Lung (tissue), 12 donors: Measurements from ENCODE around the gene BBS1. TPM values are rescaled to one million over a fixed set of nuclear protein-coding genes. Genes with fewer than 3 reads are reported as not detected.

Experiments used
- ATAC-seq: fragments of 200-7000 bp; cut with Tn5 transposase; one replicate; pipeline ENCODE4 v1.9.1; 2020; ENCODE audit warnings: moderate number of reproducible peaks; ENCODE audit not compliant: insufficient read depth, low FRiP score
- DNase-seq, 3 donors: peaks; one replicate each; pipeline ENCODE4 v3.0.0-alpha.2; 2013 to 2017
- H3K27ac ChIP-seq, 2 donors: one replicate each; pipeline ENCODE4 v1.5.1; 2013; ENCODE audit warnings: mild to moderate bottlenecking in 2 of 2, moderate library complexity in 2 of 2, control low read depth in 1 of 2, inconsistent platforms in 1 of 2, low read depth in 1 of 2, low read length in 1 of 2
- H3K27me3 ChIP-seq, 3 donors: one replicate each; pipeline ENCODE4 v1.5.1; 2013; ENCODE audit warnings: low read length in 2 of 3; ENCODE audit not compliant: control insufficient read depth in 3 of 3, insufficient read depth in 3 of 3
- H3K36me3 ChIP-seq, 4 donors: one replicate each; pipeline ENCODE4 v1.5.1; 2013; ENCODE audit warnings: low read length in 4 of 4, mild to moderate bottlenecking in 1 of 4, moderate library complexity in 1 of 4; ENCODE audit not compliant: control insufficient read depth in 4 of 4, insufficient read depth in 4 of 4
- H3K4me1 ChIP-seq, 5 donors: one replicate each; pipeline ENCODE4 v1.5.1; 2013; ENCODE audit warnings: low read length in 5 of 5, mild to moderate bottlenecking in 2 of 5, moderate library complexity in 1 of 5; ENCODE audit not compliant: control insufficient read depth in 5 of 5, insufficient read depth in 5 of 5
- H3K4me3 ChIP-seq: one replicate; pipeline ENCODE4 v1.5.1; 2013; ENCODE audit warnings: mild to moderate bottlenecking, control low read depth, moderate library complexity
- H3K9ac ChIP-seq, 2 donors: one replicate each; pipeline ENCODE4 v1.5.1; 2013; ENCODE audit warnings: low read length in 2 of 2, control low read depth in 1 of 2; ENCODE audit not compliant: insufficient read depth in 1 of 2
- H3K9me3 ChIP-seq, 4 donors: one replicate each; pipeline ENCODE4 v1.5.1; 2013; ENCODE audit warnings: low read length in 3 of 4, mild to moderate bottlenecking in 1 of 4, moderate library complexity in 1 of 4; ENCODE audit not compliant: control insufficient read depth in 4 of 4, insufficient read depth in 3 of 4
- CTCF ChIP-seq: IDR thresholded peaks from 2 replicates; pipeline ENCODE4 v1.5.1; 2012; ENCODE audit warnings: mild to moderate bottlenecking; ENCODE audit errors: control extremely low read depth, extremely low read depth
- WGBS, 2 donors: extraction: QIAGEN DNeasy Blood & Tissue Kit; methylation state at CpG; one replicate each; pipeline ENCODE4 v1.1.7; 2013; 5-methylcytosine and 5-hydroxymethylcytosine counted together
- polyA plus RNA-seq, 2 donors: library from polyadenylated mRNA; stranded (reverse); fragments of 200-250 nt; gene quantifications; one replicate each; pipeline ENCODE4 v1.2.1, GENCODE V29; 2013
- total RNA-seq, 2 donors: library from RNA; depleted of rRNA in 1 of 2; stranded (reverse); fragments of >200 nt in 1 of 2; gene quantifications; one replicate each; pipeline ENCODE4 v1.2.1, GENCODE V29; 2014 to 2021
- donor health status: control.
- donor health status: control.
- donor health status: Bipolar disorder and iron deficiency.
- donor health status: healthy.
- donor health status: DM: yes; HTN: yes; CAD: no.

BBS1 gene
- total and polyA plus RNA-seq, 4 donors = 12.5 to 75.6 (median 29.3) TPM

DNA sequence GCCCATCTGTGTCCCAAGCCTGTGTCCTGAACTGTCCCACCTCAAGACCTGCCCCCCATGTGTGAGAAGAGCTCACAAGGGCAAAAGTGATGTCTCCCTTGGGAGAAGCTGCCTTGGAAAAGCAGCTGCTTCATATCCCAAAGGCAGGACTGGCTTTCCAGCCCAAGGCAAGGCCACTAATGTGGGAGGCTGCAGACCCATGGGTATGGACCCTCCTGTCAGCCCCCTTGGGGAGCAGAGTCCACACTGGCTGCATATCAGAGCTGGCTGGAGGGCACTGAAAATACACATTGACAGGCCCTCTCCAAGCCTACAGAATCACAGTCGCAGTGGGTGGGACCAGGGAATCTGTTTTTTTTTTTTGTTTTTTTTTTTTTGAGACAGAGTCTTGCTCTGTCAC is 41.0 kb upstream of the BBS1 start:
- Histone ChIP-seq H3K27me3 (no peaks in the 10 kb centered on the region), H3K4me3 (no peak overlapping the region), H3K9ac (no peak overlapping the region), H3K9me3 (no peaks in the 10 kb centered on the region), H3K36me3 (peaks cover 0 to 13% (median 10%) of the 10 kb centered on the region in 4 donors), H3K27ac (no peak overlapping the region), H3K4me1 (peaks cover 0 to 11% (median 6%) of the 10 kb centered on the region in 5 donors)
- TF ChIP-seq CTCF = no peak
- ATAC-seq (no peak), DNase-seq (no peak)
- 78 to 100% methylated on average over 1 of the region's 1 CpG for WGBS, 2 donors

- Histone ChIP-seq H3K27ac (no peak overlapping the region), H3K4me3 (no peak overlapping the region), H3K9me3 (no peaks in the 10 kb centered on the region), H3K4me1 (peaks cover 0 to 11% (median 6%) of the 10 kb centered on the region in 5 donors), H3K9ac (no peak overlapping the region), H3K36me3 (peaks cover 0 to 13% (median 11%) of the 10 kb centered on the region in 4 donors), H3K27me3 (no peaks in the 10 kb centered on the region)
- TF ChIP-seq CTCF = no peak
- 86 to 87% methylated on average over 3 of the region's 3 CpGs for WGBS, 2 donors
- ATAC-seq = no peak
- no peak for DNase-seq
These were observed 40.4 kb upstream of the BBS1 start for GRCh38 chr11:66470015-66470414.

- no peak for TF ChIP-seq CTCF
- no peak for DNase-seq
- Histone ChIP-seq H3K27me3 (no peaks in the 10 kb centered on the region), H3K4me1 (peaks cover 0 to 11% (median 4%) of the 10 kb centered on the region in 5 donors), H3K9me3 (no peaks in the 10 kb centered on the region), H3K27ac (no peak overlapping the region), H3K4me3 (no peak overlapping the region), H3K36me3 (peaks cover 0 to 18% (median 11%) of the 10 kb centered on the region in 4 donors), H3K9ac (no peak overlapping the region)
- no peak for ATAC-seq
- 96 to 97% methylated on average over 16 of the region's 16 CpGs for WGBS, 2 donors
These were observed 39.3 kb upstream of the BBS1 start for GRCh38 chr11:66471142-66471541.

DNA sequence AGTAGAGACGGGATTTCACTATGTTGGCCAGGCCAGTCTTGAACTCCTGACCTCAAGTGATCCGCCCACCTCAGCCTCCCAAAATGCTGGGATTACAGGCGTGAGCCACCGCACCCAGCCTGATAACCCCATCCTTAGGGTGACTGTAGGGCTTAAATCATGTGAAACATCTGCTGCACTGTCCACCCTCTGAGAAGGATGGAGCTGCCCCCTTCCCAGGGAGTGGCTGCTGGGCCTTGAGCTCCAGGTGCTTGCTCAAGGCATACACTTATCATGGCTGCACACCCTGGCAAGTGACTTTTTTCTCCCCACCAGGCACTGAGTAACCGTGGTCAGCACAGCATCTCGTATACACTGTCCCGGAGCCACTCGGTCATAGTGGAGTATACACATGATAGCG is 38.4 kb upstream of the BBS1 start:
- no peak overlapping the region for H3K4me3 ChIP-seq
- DNase-seq (no peak), ATAC-seq (no peak)
- peaks cover 0 to 11% (median 4%) of the 10 kb centered on the region in 5 donors for H3K4me1 ChIP-seq
- H3K36me3 ChIP-seq = peaks cover 0 to 18% (median 11%) of the 10 kb centered on the region in 4 donors
- no peak for TF ChIP-seq CTCF
- no peak overlapping the region for H3K9ac ChIP-seq
- H3K27ac ChIP-seq = no peak overlapping the region
- WGBS, 2 donors = 93 to 96% methylated on average over 9 of the region's 9 CpGs
- H3K9me3 ChIP-seq = no peaks in the 10 kb centered on the region
- no peaks in the 10 kb centered on the region for H3K27me3 ChIP-seq
